Measurements from ENCODE around the gene DLG2.

DLG2 gene

GRCh38 chr11:85572056-85572455 is 55.1 kb downstream of the DLG2 start:
- Histone ChIP-seq H3K36me3 (ENCODE audit: control insufficient read depth in 2 of 2, insufficient read depth in 2 of 2, low read length in 2 of 2) (no peaks in the 10 kb centered on the region), H3K9ac (ENCODE audit: low read depth in 1 of 2, low read length in 2 of 2) (no peak overlapping the region), H3K9me3 (ENCODE audit: control insufficient read depth in 2 of 2, low read length in 2 of 2) (no peaks in the 10 kb centered on the region), H3K27ac (ENCODE audit: low read depth in 2 of 2, low read length in 2 of 2) (no peak overlapping the region), H3K27me3 (ENCODE audit: control insufficient read depth in 2 of 2, insufficient read depth in 2 of 2, low read length in 2 of 2) (no peaks in the 10 kb centered on the region), H3K4me3 (ENCODE audit: low read length in 2 of 2) (no peak overlapping the region), H3K4me1 (ENCODE audit: control insufficient read depth in 2 of 2, insufficient read depth in 2 of 2, low read length in 2 of 2) (no peaks in the 10 kb centered on the region)

GRCh38 chr11:85569525-85569924 is 57.6 kb downstream of the DLG2 start:
- Histone ChIP-seq H3K4me1 (ENCODE audit: control insufficient read depth in 2 of 2, insufficient read depth in 2 of 2, low read length in 2 of 2) (no peaks in the 10 kb centered on the region), H3K27me3 (ENCODE audit: control insufficient read depth in 2 of 2, insufficient read depth in 2 of 2, low read length in 2 of 2) (no peaks in the 10 kb centered on the region), H3K9ac (ENCODE audit: low read depth in 1 of 2, low read length in 2 of 2) (no peak overlapping the region), H3K9me3 (ENCODE audit: control insufficient read depth in 2 of 2, low read length in 2 of 2) (no peaks in the 10 kb centered on the region), H3K36me3 (ENCODE audit: control insufficient read depth in 2 of 2, insufficient read depth in 2 of 2, low read length in 2 of 2) (no peaks in the 10 kb centered on the region), H3K27ac (ENCODE audit: low read depth in 2 of 2, low read length in 2 of 2) (no peak overlapping the region), H3K4me3 (ENCODE audit: low read length in 2 of 2) (no peak overlapping the region)

GRCh38 chr11:85558411-85558810 is 68.7 kb downstream of the DLG2 start:
- no peak overlapping the region for H3K4me3 ChIP-seq (ENCODE audit: low read length in 2 of 2)

GRCh38 chr11:85551881-85552280 is 75.3 kb downstream of the DLG2 start:
- no peaks in the 10 kb centered on the region for H3K36me3 ChIP-seq (ENCODE audit: control insufficient read depth in 2 of 2, insufficient read depth in 2 of 2, low read length in 2 of 2)
- H3K9ac ChIP-seq (ENCODE audit: low read depth in 1 of 2, low read length in 2 of 2): no peak overlapping the region
- no peaks in the 10 kb centered on the region for H3K9me3 ChIP-seq (ENCODE audit: control insufficient read depth in 2 of 2, low read length in 2 of 2)
- no peaks in the 10 kb centered on the region for H3K4me1 ChIP-seq (ENCODE audit: control insufficient read depth in 2 of 2, insufficient read depth in 2 of 2, low read length in 2 of 2)
- no peak overlapping the region for H3K27ac ChIP-seq (ENCODE audit: low read depth in 2 of 2, low read length in 2 of 2)
- H3K4me3 ChIP-seq (ENCODE audit: low read length in 2 of 2): no peak overlapping the region
- H3K27me3 ChIP-seq (ENCODE audit: control insufficient read depth in 2 of 2, insufficient read depth in 2 of 2, low read length in 2 of 2): no peaks in the 10 kb centered on the region

More at GRCh38 chr11:85558411-85558810, 68.7 kb downstream of the DLG2 start:
- Histone ChIP-seq H3K27me3 (ENCODE audit: control insufficient read depth in 2 of 2, insufficient read depth in 2 of 2, low read length in 2 of 2) (no peaks in the 10 kb centered on the region), H3K9me3 (ENCODE audit: control insufficient read depth in 2 of 2, low read length in 2 of 2) (peaks cover 0 to 4% of the 10 kb centered on the region in 2 donors), H3K27ac (ENCODE audit: low read depth in 2 of 2, low read length in 2 of 2) (no peak overlapping the region), H3K9ac (ENCODE audit: low read depth in 1 of 2, low read length in 2 of 2) (no peak overlapping the region), H3K36me3 (ENCODE audit: control insufficient read depth in 2 of 2, insufficient read depth in 2 of 2, low read length in 2 of 2) (no peaks in the 10 kb centered on the region), H3K4me1 (ENCODE audit: control insufficient read depth in 2 of 2, insufficient read depth in 2 of 2, low read length in 2 of 2) (no peaks in the 10 kb centered on the region)

- no peak overlapping the region for H3K9ac ChIP-seq (ENCODE audit: low read depth in 1 of 2, low read length in 2 of 2)
- no peaks in the 10 kb centered on the region for H3K9me3 ChIP-seq (ENCODE audit: control insufficient read depth in 2 of 2, low read length in 2 of 2)
- no peaks in the 10 kb centered on the region for H3K27me3 ChIP-seq (ENCODE audit: control insufficient read depth in 2 of 2, insufficient read depth in 2 of 2, low read length in 2 of 2)
- H3K4me1 ChIP-seq (ENCODE audit: control insufficient read depth in 2 of 2, insufficient read depth in 2 of 2, low read length in 2 of 2): no peaks in the 10 kb centered on the region
- no peak overlapping the region for H3K27ac ChIP-seq (ENCODE audit: low read depth in 2 of 2, low read length in 2 of 2)
- no peaks in the 10 kb centered on the region for H3K36me3 ChIP-seq (ENCODE audit: control insufficient read depth in 2 of 2, insufficient read depth in 2 of 2, low read length in 2 of 2)
- H3K4me3 ChIP-seq (ENCODE audit: low read length in 2 of 2): no peak overlapping the region
These were observed 85.5 kb downstream of the DLG2 start for GRCh38 chr11:85541683-85542082.

- H3K36me3 ChIP-seq (ENCODE audit: control insufficient read depth in 2 of 2, insufficient read depth in 2 of 2, low read length in 2 of 2): no peaks in the 10 kb centered on the region
- no peaks in the 10 kb centered on the region for H3K27me3 ChIP-seq (ENCODE audit: control insufficient read depth in 2 of 2, insufficient read depth in 2 of 2, low read length in 2 of 2)
- no peaks in the 10 kb centered on the region for H3K4me1 ChIP-seq (ENCODE audit: control insufficient read depth in 2 of 2, insufficient read depth in 2 of 2, low read length in 2 of 2)
- H3K9ac ChIP-seq (ENCODE audit: low read depth in 1 of 2, low read length in 2 of 2): no peak overlapping the region
- no peaks in the 10 kb centered on the region for H3K9me3 ChIP-seq (ENCODE audit: control insufficient read depth in 2 of 2, low read length in 2 of 2)
- H3K4me3 ChIP-seq (ENCODE audit: low read length in 2 of 2): no peak overlapping the region
- H3K27ac ChIP-seq (ENCODE audit: low read depth in 2 of 2, low read length in 2 of 2): no peak overlapping the region
These were observed 86.4 kb downstream of the DLG2 start for GRCh38 chr11:85540635-85541205.

- Histone ChIP-seq H3K27me3 (ENCODE audit: control insufficient read depth in 2 of 2, insufficient read depth in 2 of 2, low read length in 2 of 2) (no peaks in the 10 kb centered on the region), H3K9me3 (ENCODE audit: control insufficient read depth in 2 of 2, low read length in 2 of 2) (no peaks in the 10 kb centered on the region), H3K4me1 (ENCODE audit: control insufficient read depth in 2 of 2, insufficient read depth in 2 of 2, low read length in 2 of 2) (no peaks in the 10 kb centered on the region), H3K4me3 (ENCODE audit: low read length in 2 of 2) (no peak overlapping the region), H3K9ac (ENCODE audit: low read depth in 1 of 2, low read length in 2 of 2) (no peak overlapping the region), H3K27ac (ENCODE audit: low read depth in 2 of 2, low read length in 2 of 2) (no peak overlapping the region), H3K36me3 (ENCODE audit: control insufficient read depth in 2 of 2, insufficient read depth in 2 of 2, low read length in 2 of 2) (no peaks in the 10 kb centered on the region)
These were observed 87.0 kb downstream of the DLG2 start for GRCh38 chr11:85540181-85540580.

- H3K4me3 ChIP-seq (ENCODE audit: low read length in 2 of 2): no peak overlapping the region
- H3K27me3 ChIP-seq (ENCODE audit: control insufficient read depth in 2 of 2, insufficient read depth in 2 of 2, low read length in 2 of 2): no peaks in the 10 kb centered on the region
- no peaks in the 10 kb centered on the region for H3K9me3 ChIP-seq (ENCODE audit: control insufficient read depth in 2 of 2, low read length in 2 of 2)
- no peaks in the 10 kb centered on the region for H3K4me1 ChIP-seq (ENCODE audit: control insufficient read depth in 2 of 2, insufficient read depth in 2 of 2, low read length in 2 of 2)
- H3K9ac ChIP-seq (ENCODE audit: low read depth in 1 of 2, low read length in 2 of 2): no peak overlapping the region
- no peaks in the 10 kb centered on the region for H3K36me3 ChIP-seq (ENCODE audit: control insufficient read depth in 2 of 2, insufficient read depth in 2 of 2, low read length in 2 of 2)
- no peak overlapping the region for H3K27ac ChIP-seq (ENCODE audit: low read depth in 2 of 2, low read length in 2 of 2)
These were observed 87.4 kb downstream of the DLG2 start for GRCh38 chr11:85539740-85540139.

- H3K36me3 ChIP-seq (ENCODE audit: control insufficient read depth in 2 of 2, insufficient read depth in 2 of 2, low read length in 2 of 2): no peaks in the 10 kb centered on the region
- H3K9ac ChIP-seq (ENCODE audit: low read depth in 1 of 2, low read length in 2 of 2): no peak overlapping the region
- H3K27me3 ChIP-seq (ENCODE audit: control insufficient read depth in 2 of 2, insufficient read depth in 2 of 2, low read length in 2 of 2): no peaks in the 10 kb centered on the region
- no peaks in the 10 kb centered on the region for H3K4me1 ChIP-seq (ENCODE audit: control insufficient read depth in 2 of 2, insufficient read depth in 2 of 2, low read length in 2 of 2)
- H3K9me3 ChIP-seq (ENCODE audit: control insufficient read depth in 2 of 2, low read length in 2 of 2): no peaks in the 10 kb centered on the region
- no peak overlapping the region for H3K27ac ChIP-seq (ENCODE audit: low read depth in 2 of 2, low read length in 2 of 2)
- H3K4me3 ChIP-seq (ENCODE audit: low read length in 2 of 2): no peak overlapping the region
These were observed 88.0 kb downstream of the DLG2 start for GRCh38 chr11:85539029-85539689.

GRCh38 chr11:85536438-85536837 is 90.7 kb downstream of the DLG2 start:
- H3K9ac ChIP-seq (ENCODE audit: low read depth in 1 of 2, low read length in 2 of 2): no peak overlapping the region
- H3K4me3 ChIP-seq (ENCODE audit: low read length in 2 of 2): no peak overlapping the region
- H3K27me3 ChIP-seq (ENCODE audit: control insufficient read depth in 2 of 2, insufficient read depth in 2 of 2, low read length in 2 of 2): no peaks in the 10 kb centered on the region
- no peaks in the 10 kb centered on the region for H3K36me3 ChIP-seq (ENCODE audit: control insufficient read depth in 2 of 2, insufficient read depth in 2 of 2, low read length in 2 of 2)
- H3K4me1 ChIP-seq (ENCODE audit: control insufficient read depth in 2 of 2, insufficient read depth in 2 of 2, low read length in 2 of 2): no peaks in the 10 kb centered on the region
- no peak overlapping the region for H3K27ac ChIP-seq (ENCODE audit: low read depth in 2 of 2, low read length in 2 of 2)
- H3K9me3 ChIP-seq (ENCODE audit: control insufficient read depth in 2 of 2, low read length in 2 of 2): no peaks in the 10 kb centered on the region

All from mucosa of rectum (tissue), 2 donors.